Endothelial cell of hepatic sinusoid (primary cell): Measurements from ENCODE around the gene TTLL13.
"Not testable (repeated sequence)": the region's sequence is repeated elsewhere in the genome, so short reads cannot be mapped to it uniquely, and the experiment has no call there.

Source experiments
- in situ Hi-C: cut with HindIII; loops from 2 replicates; pipeline ENCODE4 v1.10.0; 2017; ENCODE audit warnings: low sequenced_read_pairs

The TTLL13 gene

GRCh38 chr15:90234096-90234988 lies 15.0 kb upstream of the TTLL13 start, which contains the start of gene GDPGP1:
GDPGP1 (plus strand) TSS chr15:90234209; CDS start chr15:90240909, 6,700 bp downstream.
- in situ Hi-C loops, result no loop called here

DNA sequence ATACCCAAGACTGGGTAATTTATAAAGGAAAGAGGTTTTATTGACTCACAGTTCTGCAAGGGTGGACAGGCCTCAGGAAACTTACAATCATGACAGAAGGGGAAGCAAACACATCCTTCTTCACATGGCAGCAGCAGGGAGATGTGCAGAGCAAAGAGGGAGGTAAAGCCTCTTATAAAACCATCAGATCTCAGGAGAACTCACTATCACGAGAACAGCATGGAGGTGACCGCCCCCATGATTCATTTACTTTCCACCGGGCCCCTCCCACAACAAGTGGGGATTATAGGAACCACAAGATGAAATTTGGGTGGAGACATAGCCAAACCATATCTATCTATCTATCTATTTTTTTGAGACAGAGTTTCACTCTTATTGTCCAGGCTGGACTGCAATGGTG lies 10.0 kb upstream of the TTLL13 start:
- in situ Hi-C loops, result no loop called here

DNA sequence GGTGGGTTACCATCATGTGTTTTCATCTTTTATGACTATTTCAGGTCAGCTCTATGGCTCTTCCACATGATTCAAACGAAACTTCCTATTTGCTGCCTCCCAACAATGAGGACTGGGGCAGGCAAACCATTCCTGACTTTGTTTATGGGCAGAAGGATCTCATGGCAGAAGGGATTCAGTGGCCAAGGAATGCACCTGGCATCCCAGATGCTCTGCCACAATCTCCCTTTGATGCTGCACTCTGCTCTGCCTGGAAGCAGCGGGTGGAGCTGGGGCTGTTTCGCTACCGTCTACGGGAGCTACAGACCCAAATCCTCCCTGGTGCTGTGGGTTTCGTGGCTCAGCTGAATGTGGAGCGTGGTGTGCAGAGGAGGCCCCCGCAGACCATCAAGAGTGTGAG lies 8.5 kb upstream of the TTLL13 start:
- in situ Hi-C loops, result no loop called here

GRCh38 chr15:90241343-90242192 lies 7.8 kb upstream of the TTLL13 start:
- in situ Hi-C loops, result no loop called here

DNA sequence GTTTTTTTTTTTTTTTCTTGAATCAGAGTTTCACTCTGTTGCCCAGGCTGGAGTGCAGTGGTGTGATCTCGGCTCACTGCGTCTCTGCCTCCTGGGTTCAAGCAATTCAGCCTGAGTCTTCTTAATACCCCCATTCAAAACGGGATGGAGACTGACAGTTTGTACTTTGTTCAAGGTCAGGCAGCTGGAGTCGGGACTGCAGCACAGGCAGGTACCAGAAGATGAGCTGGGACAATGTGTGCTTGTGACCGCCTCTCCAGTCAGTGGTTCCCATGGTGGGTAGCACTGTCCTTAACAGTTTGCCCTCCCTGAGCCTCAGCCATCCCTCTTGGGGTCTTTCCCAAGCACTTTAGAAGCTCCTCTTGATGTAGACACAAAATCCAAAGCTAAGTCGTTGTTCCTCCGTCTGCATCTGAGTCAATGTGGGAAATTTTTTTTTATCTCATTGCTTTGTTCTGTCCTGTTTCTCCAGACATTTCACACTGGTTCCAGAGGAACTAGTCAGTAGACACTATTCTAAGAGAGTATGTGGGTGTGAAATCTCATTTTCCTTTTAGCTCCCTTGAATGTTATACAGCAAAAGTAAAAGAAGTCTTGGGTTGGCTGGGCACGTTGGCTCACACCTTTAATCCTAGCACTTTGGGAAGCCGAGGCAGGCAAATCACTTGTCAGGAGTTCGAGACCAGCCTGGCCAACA lies 5.3 kb upstream of the TTLL13 start:
- in situ Hi-C loops, result no loop called here

DNA sequence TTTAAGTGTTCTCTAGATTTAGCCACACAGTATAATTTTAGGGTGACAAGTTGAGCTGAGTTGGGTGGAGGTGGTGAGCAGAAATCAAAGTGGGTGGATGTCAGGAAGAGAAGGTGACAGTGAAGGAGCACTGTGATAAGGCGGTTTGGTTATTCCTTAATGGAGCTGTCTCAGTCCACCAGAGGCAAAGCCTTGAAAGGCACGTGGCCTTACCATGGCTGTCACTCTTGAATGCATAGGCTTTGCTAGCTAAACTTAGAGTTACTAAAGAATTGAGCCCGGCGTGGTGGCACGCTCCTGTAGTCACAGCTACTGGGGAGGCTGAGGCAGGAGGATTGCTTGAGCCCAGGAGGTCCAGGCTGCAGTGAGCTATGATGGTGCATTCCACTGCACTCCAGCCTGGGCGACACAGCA lies 560 bp upstream of the TTLL13 start:
- in situ Hi-C loops, result no loop called here

DNA sequence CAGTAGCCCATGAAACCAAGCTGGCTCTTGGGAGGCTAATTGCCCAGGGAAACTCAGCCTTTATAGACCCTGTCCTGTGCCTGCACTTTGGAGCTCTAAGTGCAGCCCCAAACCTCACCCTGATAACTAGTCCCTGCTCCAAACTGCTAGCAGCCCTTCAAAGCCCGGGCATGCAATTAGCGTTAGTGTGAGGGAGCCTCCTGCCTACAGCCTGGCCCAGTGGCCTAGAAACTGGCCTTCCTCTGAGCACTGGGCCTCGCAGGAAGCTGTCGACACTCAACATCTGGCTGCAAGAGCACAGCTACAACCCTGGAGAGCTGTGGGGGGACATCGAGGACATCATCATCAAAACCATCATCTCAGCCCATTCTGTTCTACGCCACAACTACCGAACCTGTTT lies 8.4 kb downstream of the TTLL13 start:
- in situ Hi-C loops, result no loop called here

- in situ Hi-C loops, result no loop called here
Observed at GRCh38 chr15:90259524-90259923, 10.2 kb downstream of the TTLL13 start.

GRCh38 chr15:90260731-90261130 lies 11.4 kb downstream of the TTLL13 start:
- in situ Hi-C loops, result not testable (repeated sequence)

- in situ Hi-C loops, result no loop called here
Observed at GRCh38 chr15:90261811-90262210, 12.5 kb downstream of the TTLL13 start.

DNA sequence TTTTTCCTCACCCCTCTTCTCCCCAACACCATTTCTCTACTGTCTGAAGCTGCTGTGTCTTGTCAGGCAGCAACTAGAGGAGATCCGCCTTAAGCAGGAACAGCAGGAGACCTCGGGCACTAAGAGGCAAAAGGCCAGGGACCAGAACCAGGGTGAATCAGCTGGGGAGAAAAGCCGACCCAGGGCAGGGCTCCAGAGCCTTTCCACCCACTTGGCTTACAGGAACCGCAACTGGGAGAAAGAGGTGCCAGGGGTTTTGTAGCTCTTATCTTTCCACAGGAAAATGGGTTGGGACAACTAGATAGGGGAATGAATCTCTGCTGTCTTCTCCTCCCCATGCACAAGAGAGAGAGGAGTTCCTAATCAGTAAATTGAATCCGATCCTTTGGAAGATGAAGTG lies 13.1 kb downstream of the TTLL13 start:
- in situ Hi-C loops, result no loop called here

DNA sequence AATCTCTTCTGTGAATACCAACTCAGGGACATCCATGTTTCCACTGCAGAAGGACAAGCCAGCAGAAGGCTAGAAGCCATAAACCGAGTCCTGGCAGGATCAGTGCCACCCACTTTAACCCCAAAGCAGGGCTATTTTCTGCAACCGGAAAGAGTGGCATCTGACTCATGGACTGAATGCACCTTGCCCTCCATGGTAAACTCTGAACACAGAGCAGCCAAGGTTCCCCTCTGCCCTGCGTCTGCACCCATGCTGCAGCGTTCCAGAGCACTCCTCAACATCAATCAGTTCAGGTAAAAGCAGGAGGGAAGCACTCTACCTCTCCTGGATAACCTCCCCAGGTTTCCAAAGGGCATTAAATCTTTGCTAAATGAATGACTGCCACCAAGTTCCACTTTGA lies 15.3 kb downstream of the TTLL13 start:
- in situ Hi-C loops, result no loop called here

DNA sequence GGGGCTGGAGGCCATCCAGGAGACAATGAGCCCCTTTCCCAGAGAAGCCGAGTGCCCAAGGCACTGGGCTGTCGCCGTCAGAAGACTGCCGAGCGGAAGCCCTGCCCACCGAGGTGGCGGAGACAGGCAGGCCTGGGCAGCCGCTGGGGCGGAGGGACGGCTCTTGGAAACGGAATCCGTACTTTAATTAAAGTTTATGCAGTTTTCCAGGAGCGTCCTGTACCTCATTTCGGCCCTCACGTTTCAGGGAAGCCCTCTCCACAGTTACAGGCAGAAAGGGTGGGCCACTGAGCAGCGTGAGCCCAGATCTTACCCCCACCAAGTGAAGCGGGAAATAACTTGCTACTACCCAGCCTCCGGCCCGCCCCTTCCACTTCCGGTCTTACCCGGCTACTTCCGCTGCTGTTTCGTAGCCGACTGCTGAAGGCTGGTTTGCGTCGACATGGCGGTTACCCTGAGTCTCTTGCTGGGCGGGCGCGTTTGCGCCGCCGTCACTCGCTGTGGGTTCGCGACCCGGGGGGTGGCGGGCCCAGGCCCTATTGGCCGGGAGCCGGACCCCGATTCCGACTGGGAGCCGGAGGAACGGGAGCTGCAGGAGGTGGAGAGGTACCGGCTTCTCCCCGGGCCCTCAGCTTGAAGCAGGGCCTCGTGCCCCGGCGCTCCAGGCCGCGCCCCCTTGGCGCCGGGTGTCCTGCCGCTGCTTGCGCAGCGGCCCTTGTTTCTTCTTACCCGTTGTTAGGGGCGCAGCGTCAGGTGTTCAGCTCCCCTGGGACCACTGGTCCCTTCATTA lies 16.1 kb downstream of the TTLL13 start, which contains the start of gene NGRN:
NGRN (plus strand) TSS at position 402 of the 790 bp plus-strand sequence; CDS start at position 443, 41 bp downstream.
- in situ Hi-C loops, result no loop called here

GRCh38 chr15:90266061-90266431 lies 16.7 kb downstream of the TTLL13 start:
- in situ Hi-C loops, result no loop called here

DNA sequence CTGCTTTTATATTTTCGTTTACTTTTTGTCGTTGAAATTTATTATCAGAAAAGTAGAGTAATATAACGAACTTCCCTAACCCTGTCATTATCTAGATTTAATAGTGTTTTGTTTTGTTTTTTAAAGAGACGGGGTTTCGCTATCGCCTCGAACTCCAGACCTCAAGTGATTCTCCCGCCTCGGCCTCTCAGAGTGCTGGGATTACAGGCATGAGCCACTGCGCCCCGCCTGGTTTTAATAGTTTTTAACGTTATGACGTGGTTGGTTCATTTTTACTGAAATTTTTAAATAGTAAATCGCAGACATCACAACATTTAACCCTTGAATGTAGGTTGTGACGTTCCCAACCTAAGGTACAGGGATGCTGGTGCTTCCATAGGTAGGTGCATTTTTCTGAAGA lies 17.1 kb downstream of the TTLL13 start:
- in situ Hi-C loops, result no loop called here

GRCh38 chr15:90268415-90268814 lies 19.1 kb downstream of the TTLL13 start:
- in situ Hi-C loops, result no loop called here

- in situ Hi-C loops, result no loop called here
Observed at GRCh38 chr15:90270502-90271150, 21.3 kb downstream of the TTLL13 start.

DNA sequence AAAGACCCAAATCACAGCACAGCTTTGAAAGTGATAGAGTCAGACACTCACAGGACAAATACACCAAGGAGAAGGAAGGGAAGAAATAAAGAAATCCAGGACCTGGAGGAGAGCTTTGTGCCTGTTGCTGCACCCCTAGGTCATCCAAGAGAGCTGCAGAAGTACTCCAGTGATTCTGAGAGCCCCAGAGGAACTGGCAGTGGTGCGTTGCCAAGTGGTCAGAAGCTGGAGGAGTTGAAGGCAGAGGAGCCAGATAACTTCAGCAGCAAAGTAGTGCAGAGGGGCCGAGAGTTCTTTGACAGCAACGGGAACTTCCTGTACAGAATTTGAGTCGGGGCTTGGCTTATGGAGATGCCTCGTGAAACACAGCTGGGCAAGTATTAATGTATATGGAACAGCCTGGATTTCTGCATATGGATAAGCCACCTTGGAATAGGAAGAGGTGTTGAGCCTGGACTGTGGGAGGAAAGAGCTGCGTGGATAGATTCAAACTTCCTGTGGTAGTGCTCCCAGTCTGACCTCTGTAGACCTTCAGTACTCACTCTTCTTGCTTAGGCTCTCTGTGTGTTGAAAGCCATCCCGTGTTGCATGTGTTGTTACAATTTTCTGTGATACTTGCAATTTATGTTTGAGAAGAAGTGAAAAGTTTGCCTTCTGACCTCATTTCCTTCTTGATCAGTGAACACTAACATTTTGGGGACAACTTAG lies 22.3 kb downstream of the TTLL13 start:
- in situ Hi-C loops, result no loop called here

DNA sequence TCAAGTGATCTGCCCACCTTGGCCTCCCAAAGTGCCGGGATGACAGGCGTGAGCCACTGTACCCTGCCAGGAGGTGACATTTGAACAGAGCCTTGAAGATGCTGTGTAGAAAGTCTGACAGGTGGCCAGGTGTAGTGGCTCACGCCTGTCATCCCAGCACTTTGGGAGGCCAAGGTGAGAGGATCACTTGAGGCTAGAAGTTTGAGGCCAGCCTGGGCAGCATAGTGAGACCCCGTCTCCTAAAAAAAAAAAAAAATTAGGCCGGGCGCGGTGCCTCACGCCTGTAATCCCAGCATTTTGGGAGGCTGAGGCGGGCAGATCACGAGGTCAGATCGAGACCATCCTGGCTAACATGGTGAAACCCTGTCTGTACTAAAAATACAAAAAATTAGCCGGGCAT lies 29.1 kb downstream of the TTLL13 start:
- in situ Hi-C loops, result not testable (repeated sequence)
